AG04449 (cell line): Measurements from ENCODE around the gene FOXP1.

Experiments used
- CTCF ChIA-PET: fragments of 350-600 bp; formaldehyde crosslinking; extraction: SDS; loops from one replicate; lab custom pipeline; 2021; ENCODE audit warnings: antibody characterized with exemption; lab: Yijun Ruan, JAX
- POLR2A ChIA-PET: fragments of 400-600, 350-600 bp; formaldehyde crosslinking; extraction: SDS; loops from one replicate; lab custom pipeline; 2020; ENCODE audit warnings: antibody characterized with exemption, inconsistent platforms; lab: Yijun Ruan, JAX
- DNase-seq: peaks from one replicate; pipeline ENCODE4 v3.0.0-alpha.2; 2010; ENCODE audit warnings: low read depth, low spot score
- H3K4me3 ChIP-seq: 2 replicates; pipeline ENCODE4 v1.5.1; 2011; ENCODE audit warnings: low read depth, mild to moderate bottlenecking, control low read depth, low read length
- CTCF ChIP-seq: IDR thresholded peaks from one replicate; pipeline ENCODE4 v1.5.1; 2011; ENCODE audit warnings: mild to moderate bottlenecking, moderate library complexity, low read length, control low read depth, inconsistent platforms; ENCODE audit not compliant: insufficient read depth; ENCODE audit errors: missing control alignments

The FOXP1 gene

GRCh38 chr3:71136276-71136675, 447.3 kb downstream of the FOXP1 start:
- no peak overlapping the region for H3K4me3 ChIP-seq
- no peak for TF ChIP-seq CTCF
- POLR2A ChIA-PET: no interaction called here
- CTCF ChIA-PET: no interaction called here
- DNase-seq: no peak

- POLR2A ChIA-PET: no interaction called here
- CTCF ChIA-PET: no interaction called here
- no peak for TF ChIP-seq CTCF
- H3K4me3 ChIP-seq: no peak overlapping the region
- no peak for DNase-seq
Observed at GRCh38 chr3:71135373-71136088, 448.0 kb downstream of the FOXP1 start.

- H3K4me3 ChIP-seq: no peak overlapping the region
- CTCF ChIA-PET: interaction anchor here (0.7 kb wide), 1 partner anchor 18 kb away, joined by 3 read pairs; no protein-coding TSS in a partner anchor
- DNase-seq: no peak
- POLR2A ChIA-PET: no interaction called here
- no peak for TF ChIP-seq CTCF
Observed at GRCh38 chr3:71134521-71134920, 449.0 kb downstream of the FOXP1 start.

- DNase-seq: no peak
- TF ChIP-seq CTCF: no peak
- CTCF ChIA-PET: interaction anchor here (0.7 kb wide), 1 partner anchor 19 kb away, joined by 3 read pairs; no protein-coding TSS in a partner anchor
- H3K4me3 ChIP-seq: no peak overlapping the region
- POLR2A ChIA-PET: no interaction called here
Observed at GRCh38 chr3:71133865-71134264, 449.7 kb downstream of the FOXP1 start.

- H3K4me3 ChIP-seq: no peak overlapping the region
- POLR2A ChIA-PET: interaction anchor here (0.6 kb wide), 1 partner anchor 57 kb away, joined by 3 read pairs; no protein-coding TSS in a partner anchor
- CTCF ChIA-PET: no interaction called here
- no peak for DNase-seq
- no peak for TF ChIP-seq CTCF
Observed at GRCh38 chr3:71132995-71133730, 450.4 kb downstream of the FOXP1 start.

- no peak for DNase-seq
- CTCF ChIA-PET: interaction anchor here (0.6 to 0.7 kb wide), 3 partner anchors 11 to 377 kb away, joined by 3 to 4 read pairs (median 3); no protein-coding TSS in a partner anchor
- POLR2A ChIA-PET: no interaction called here
Observed at GRCh38 chr3:71131375-71132314, 451.9 kb downstream of the FOXP1 start.

More at GRCh38 chr3:71131375-71132314, 451.9 kb downstream of the FOXP1 start:
- H3K4me3 ChIP-seq: no peak overlapping the region
- no peak for TF ChIP-seq CTCF
